Measurements from ENCODE around the gene SLC2A2. TPM values are rescaled to one million over a fixed set of nuclear protein-coding genes. Genes with fewer than 3 reads are reported as not detected.

The SLC2A2 gene
- total and polyA plus RNA-seq, 2 experiments from 2014 or later = 40.8 to 123 TPM

GRCh38 chr3:170959457-170959856 lies 67.1 kb downstream of the SLC2A2 start:
- no peak overlapping the region for H3K27ac ChIP-seq
- no peaks in the 10 kb centered on the region for H3K9me3 ChIP-seq (ENCODE audit: low read depth)
- H4K20me1 ChIP-seq (ENCODE audit: insufficient read depth, poor library complexity, severe bottlenecking) = no peaks in the 10 kb centered on the region
- H3K27me3 ChIP-seq = no peaks in the 10 kb centered on the region
- no peak overlapping the region for H3K4me3 ChIP-seq
- no peak overlapping the region for H3K4me2 ChIP-seq
- H3K36me3 ChIP-seq (replicated peaks; ENCODE audit: insufficient read depth, low read depth) = no peaks in the 10 kb centered on the region
- no peak for DNase-seq (ENCODE audit: low spot score)
- 89% methylated on average over 1 of the region's 1 CpG for WGBS (ENCODE audit: low lambda C conversion rate, missing lambda C conversion rate)
- no peak overlapping the region for H2AFZ ChIP-seq
- no peak for TF ChIP-seq CTCF (IDR thresholded peaks at IDR 0.05; ENCODE audit: poor library complexity)
- TF ChIP-seq EZH2 (IDR thresholded peaks at IDR 0.05; ENCODE audit: borderline replicate concordance) = no peak
- no peaks in the 10 kb centered on the region for H3K79me2 ChIP-seq
- no peaks in the 10 kb centered on the region for H3K4me1 ChIP-seq (ENCODE audit: insufficient read depth)
- H3K9me2 ChIP-seq (replicated peaks; ENCODE audit: insufficient read depth) = no peaks in the 10 kb centered on the region

- no peaks in the 10 kb centered on the region for H3K4me1 ChIP-seq (ENCODE audit: insufficient read depth)
- H3K9me3 ChIP-seq (ENCODE audit: low read depth) = no peaks in the 10 kb centered on the region
- H3K9me2 ChIP-seq (replicated peaks; ENCODE audit: insufficient read depth) = no peaks in the 10 kb centered on the region
- H3K27ac ChIP-seq = no peak overlapping the region
- no peak overlapping the region for H2AFZ ChIP-seq
- H3K4me2 ChIP-seq = no peak overlapping the region
- H3K27me3 ChIP-seq = no peaks in the 10 kb centered on the region
- no peaks in the 10 kb centered on the region for H4K20me1 ChIP-seq (ENCODE audit: insufficient read depth, poor library complexity, severe bottlenecking)
- TF ChIP-seq EZH2phosphoT487 (IDR thresholded peaks at IDR 0.05; ENCODE audit: low read depth, severe bottlenecking, unreplicated experiment) (no peak), EZH2 (IDR thresholded peaks at IDR 0.05; ENCODE audit: borderline replicate concordance) (no peak), CTCF (IDR thresholded peaks at IDR 0.05; ENCODE audit: poor library complexity) (no peak)
- DNase-seq (ENCODE audit: low spot score) = no peak
- H3K79me2 ChIP-seq = no peaks in the 10 kb centered on the region
- no peak overlapping the region for H3K4me3 ChIP-seq
- no peaks in the 10 kb centered on the region for H3K36me3 ChIP-seq (replicated peaks; ENCODE audit: insufficient read depth, low read depth)
Measured at GRCh38 chr3:170956647-170957046, 69.9 kb downstream of the SLC2A2 start.

- WGBS (ENCODE audit: low lambda C conversion rate, missing lambda C conversion rate) = 89% methylated on average over 10 of the region's 12 CpGs
- no peak overlapping the region for H3K27ac ChIP-seq
- H3K9me3 ChIP-seq (ENCODE audit: low read depth) = no peaks in the 10 kb centered on the region
- TF ChIP-seq EZH2phosphoT487 (IDR thresholded peaks at IDR 0.05; ENCODE audit: low read depth, severe bottlenecking, unreplicated experiment) (no peak), CTCF (IDR thresholded peaks at IDR 0.05; ENCODE audit: poor library complexity) (no peak), EZH2 (IDR thresholded peaks at IDR 0.05; ENCODE audit: borderline replicate concordance) (no peak)
- DNase-seq (ENCODE audit: low spot score) = no peak
- no peaks in the 10 kb centered on the region for H3K4me1 ChIP-seq (ENCODE audit: insufficient read depth)
- no peaks in the 10 kb centered on the region for H3K9me2 ChIP-seq (replicated peaks; ENCODE audit: insufficient read depth)
- no peaks in the 10 kb centered on the region for H3K79me2 ChIP-seq
- no peaks in the 10 kb centered on the region for H3K36me3 ChIP-seq (replicated peaks; ENCODE audit: insufficient read depth, low read depth)
- H3K4me3 ChIP-seq = no peak overlapping the region
- H4K20me1 ChIP-seq (ENCODE audit: insufficient read depth, poor library complexity, severe bottlenecking) = no peaks in the 10 kb centered on the region
- no peak overlapping the region for H2AFZ ChIP-seq
- no peak overlapping the region for H3K4me2 ChIP-seq
- no peaks in the 10 kb centered on the region for H3K27me3 ChIP-seq
Measured at GRCh38 chr3:170953736-170954135, 72.8 kb downstream of the SLC2A2 start.

- Histone ChIP-seq H3K4me1 (ENCODE audit: insufficient read depth) (no peaks in the 10 kb centered on the region), H3K27ac (no peak overlapping the region), H3K27me3 (no peaks in the 10 kb centered on the region), H2AFZ (no peak overlapping the region), H3K4me3 (no peak overlapping the region), H3K36me3 (replicated peaks; ENCODE audit: insufficient read depth, low read depth) (no peaks in the 10 kb centered on the region), H3K4me2 (no peak overlapping the region), H3K9me2 (replicated peaks; ENCODE audit: insufficient read depth) (no peaks in the 10 kb centered on the region), H3K9me3 (ENCODE audit: low read depth) (no peaks in the 10 kb centered on the region), H4K20me1 (ENCODE audit: insufficient read depth, poor library complexity, severe bottlenecking) (no peaks in the 10 kb centered on the region), H3K79me2 (no peaks in the 10 kb centered on the region)
- TF ChIP-seq EZH2phosphoT487 (IDR thresholded peaks at IDR 0.05; ENCODE audit: low read depth, severe bottlenecking, unreplicated experiment) (no peak), EZH2 (IDR thresholded peaks at IDR 0.05; ENCODE audit: borderline replicate concordance) (no peak), CTCF (IDR thresholded peaks at IDR 0.05; ENCODE audit: poor library complexity) (no peak)
- WGBS (ENCODE audit: low lambda C conversion rate, missing lambda C conversion rate) = 87% methylated on average over 13 of the region's 13 CpGs
- DNase-seq (ENCODE audit: low spot score) = no peak
Measured at GRCh38 chr3:170953229-170953628, 73.3 kb downstream of the SLC2A2 start.
